ENCODE measurements around the gene KDM2A.

The KDM2A gene

DNA sequence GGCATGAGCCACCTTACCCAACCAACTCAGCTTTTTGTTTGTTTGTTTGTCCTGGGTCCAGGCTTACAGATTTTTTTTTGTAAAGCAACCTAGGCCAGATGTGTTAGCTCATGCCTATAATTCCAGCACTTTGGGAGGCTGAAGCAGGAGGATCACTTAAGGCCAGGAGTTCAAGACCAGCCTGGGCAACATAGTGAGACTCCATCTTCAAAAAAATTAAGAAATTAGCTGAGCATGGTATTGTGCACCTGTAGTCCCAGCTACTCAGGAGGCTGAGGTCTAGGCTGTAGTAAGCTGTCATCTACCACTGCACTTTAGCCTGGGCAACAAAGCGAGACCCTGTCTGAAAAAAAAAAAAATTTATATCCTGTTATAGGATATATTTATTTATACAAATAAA is 118.5 kb downstream of the KDM2A start:
- no peak overlapping the region for H3K4me3 ChIP-seq (ENCODE audit: low read depth, low read length)
- TF ChIP-seq, protein P1, sequence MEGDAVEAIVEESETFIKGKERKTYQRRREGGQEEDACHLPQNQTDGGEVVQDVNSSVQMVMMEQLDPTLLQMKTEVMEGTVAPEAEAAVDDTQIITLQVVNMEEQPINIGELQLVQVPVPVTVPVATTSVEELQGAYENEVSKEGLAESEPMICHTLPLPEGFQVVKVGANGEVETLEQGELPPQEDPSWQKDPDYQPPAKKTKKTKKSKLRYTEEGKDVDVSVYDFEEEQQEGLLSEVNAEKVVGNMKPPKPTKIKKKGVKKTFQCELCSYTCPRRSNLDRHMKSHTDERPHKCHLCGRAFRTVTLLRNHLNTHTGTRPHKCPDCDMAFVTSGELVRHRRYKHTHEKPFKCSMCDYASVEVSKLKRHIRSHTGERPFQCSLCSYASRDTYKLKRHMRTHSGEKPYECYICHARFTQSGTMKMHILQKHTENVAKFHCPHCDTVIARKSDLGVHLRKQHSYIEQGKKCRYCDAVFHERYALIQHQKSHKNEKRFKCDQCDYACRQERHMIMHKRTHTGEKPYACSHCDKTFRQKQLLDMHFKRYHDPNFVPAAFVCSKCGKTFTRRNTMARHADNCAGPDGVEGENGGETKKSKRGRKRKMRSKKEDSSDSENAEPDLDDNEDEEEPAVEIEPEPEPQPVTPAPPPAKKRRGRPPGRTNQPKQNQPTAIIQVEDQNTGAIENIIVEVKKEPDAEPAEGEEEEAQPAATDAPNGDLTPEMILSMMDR (IDR thresholded peaks at IDR 0.05; ENCODE audit: low read depth, low read length, missing control alignments), result no peak
- DNase-seq (ENCODE audit: low read depth), result no peak

DNA sequence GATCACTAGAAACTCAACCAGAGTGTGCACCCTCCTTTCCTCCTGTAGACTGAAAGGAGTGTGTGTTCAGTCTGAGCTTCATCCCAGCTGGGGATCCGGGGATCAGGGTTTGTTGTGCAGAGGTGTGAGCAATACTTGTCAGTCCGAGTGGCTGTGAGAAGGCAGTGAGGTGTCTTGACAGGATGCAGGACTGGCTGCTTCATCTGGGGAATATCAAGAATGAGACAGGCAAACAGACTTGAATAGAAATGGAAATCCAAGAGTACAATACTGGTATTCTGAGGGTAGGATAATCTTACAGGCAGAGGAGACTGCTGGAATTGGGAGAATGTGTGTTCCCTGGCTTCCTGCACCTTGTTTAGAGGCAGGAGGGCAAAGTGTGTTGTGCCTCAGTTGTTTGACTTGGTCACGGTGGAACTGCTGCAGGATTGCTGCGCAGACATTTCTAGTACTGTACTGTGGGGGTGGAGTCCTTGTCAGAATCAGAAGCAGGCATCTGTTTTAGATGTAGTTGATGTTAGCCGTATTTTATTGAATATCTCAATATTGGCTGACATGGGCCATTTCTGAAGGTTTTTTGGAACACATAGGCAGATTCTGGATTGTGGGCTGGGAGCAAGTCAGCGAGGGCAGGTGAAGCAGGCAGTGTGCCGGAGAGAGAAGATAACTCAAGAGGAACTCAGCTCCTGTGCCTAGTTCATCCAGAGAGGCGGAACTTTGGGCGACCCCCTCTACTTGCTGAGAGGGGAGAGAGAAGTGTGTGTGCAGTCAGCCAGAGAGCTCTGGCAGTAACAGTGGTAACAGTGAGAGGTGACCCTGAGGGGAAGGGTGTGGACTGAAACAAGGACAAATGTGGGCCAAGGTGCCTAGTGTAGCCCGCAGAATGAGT is 120.1 kb downstream of the KDM2A start:
- TF ChIP-seq, protein P1 (IDR thresholded peaks at IDR 0.05; ENCODE audit: low read depth, low read length, missing control alignments), result no peak

GRCh38 chr11:67239783-67240575 is 120.9 kb downstream of the KDM2A start:
- H3K4me3 ChIP-seq (ENCODE audit: low read depth, low read length), result peak overlapping the region; percentile 91
- TF ChIP-seq, protein P1 (IDR thresholded peaks at IDR 0.05; ENCODE audit: low read depth, low read length, missing control alignments), result no peak
- DNase-seq (ENCODE audit: low read depth), result peak; percentile 93

More for the DNA sequence above, 120.1 kb downstream of the KDM2A start:
- peak overlapping the region; percentile 91 for H3K4me3 ChIP-seq (ENCODE audit: low read depth, low read length)
- no peak for DNase-seq (ENCODE audit: low read depth)

GRCh38 chr11:67240576-67241389 is 121.7 kb downstream of the KDM2A start:
- peak; percentile 81 for DNase-seq (ENCODE audit: low read depth)
- TF ChIP-seq, protein P1 (IDR thresholded peaks at IDR 0.05; ENCODE audit: low read depth, low read length, missing control alignments), result no peak

GRCh38 chr11:67242548-67242947 is 123.5 kb downstream of the KDM2A start:
- peak overlapping the region; percentile 91 for H3K4me3 ChIP-seq (ENCODE audit: low read depth, low read length)
- TF ChIP-seq, protein P1 (IDR thresholded peaks at IDR 0.05; ENCODE audit: low read depth, low read length, missing control alignments), result no peak

More at GRCh38 chr11:67240576-67241389, 121.7 kb downstream of the KDM2A start:
- H3K4me3 ChIP-seq (ENCODE audit: low read depth, low read length), result peak overlapping the region; percentile 91

DNA sequence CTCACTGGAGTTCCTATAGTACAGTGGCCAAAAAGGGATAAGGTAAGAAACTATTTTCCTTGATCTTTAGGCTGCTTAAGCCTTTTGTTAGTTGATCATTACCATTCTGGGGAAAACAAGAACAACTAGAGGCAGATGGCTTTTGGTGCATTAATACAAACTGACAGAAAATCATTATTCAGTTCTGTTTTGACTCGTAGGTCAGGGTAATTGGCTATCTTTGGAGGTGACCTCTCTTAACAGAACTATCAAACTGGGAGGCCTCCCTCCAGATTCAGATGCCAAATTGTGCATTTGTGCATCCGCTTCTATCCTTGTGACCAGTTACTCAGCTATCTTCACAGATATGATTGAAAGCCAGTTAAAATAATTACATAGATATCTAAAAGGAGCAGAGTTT is 124.0 kb downstream of the KDM2A start:
- no peak for DNase-seq (ENCODE audit: low read depth)
- H3K4me3 ChIP-seq (ENCODE audit: low read depth, low read length), result no peak overlapping the region
- TF ChIP-seq, protein P1 (IDR thresholded peaks at IDR 0.05; ENCODE audit: low read depth, low read length, missing control alignments), result no peak

More at GRCh38 chr11:67242548-67242947, 123.5 kb downstream of the KDM2A start:
- DNase-seq (ENCODE audit: low read depth), result no peak

All from GM12864 (cell line).